KBM-7 (cell line): ENCODE measurements around the gene TMOD3.

ENCODE experiments used
- DNase-seq: peaks from one replicate; pipeline ENCODE4 v3.0.0-alpha.2; 2015
- in situ Hi-C: fragments of 300-500 bp; cut with MboI; formaldehyde crosslinking; loops from 2 replicates; pipeline ENCODE4 v1.14.3; 2020; ENCODE audit warnings: low sequenced_read_pairs, low pct_unique_long_range_greater_than_20kb, mixed read lengths

The TMOD3 gene

GRCh38 chr15:51816611-51817010 lies 12.8 kb upstream of the TMOD3 start:
- in situ Hi-C loops, result no loop called here

DNA sequence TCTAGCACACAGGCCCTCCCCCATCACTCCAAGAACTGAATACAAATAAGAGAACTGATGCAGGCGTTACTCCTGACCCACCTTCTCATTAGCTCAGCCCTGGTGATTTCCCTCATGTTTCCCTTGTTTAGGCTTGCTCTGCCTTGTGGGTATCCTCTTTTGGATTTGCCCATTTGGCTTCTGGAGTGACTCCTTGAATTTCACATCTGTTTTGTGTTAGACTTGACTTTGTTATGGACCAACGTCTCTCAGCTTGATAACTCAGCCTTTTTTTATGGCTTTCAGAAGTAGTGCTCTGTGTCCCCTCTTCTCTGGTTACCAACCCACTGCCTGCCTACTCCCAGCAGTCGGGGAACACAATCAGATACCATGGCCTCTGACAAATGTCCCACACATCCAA lies 11.3 kb upstream of the TMOD3 start:
- in situ Hi-C loops, result no loop called here
- DNase-seq, result no peak

More at GRCh38 chr15:51816611-51817010, 12.8 kb upstream of the TMOD3 start:
- no peak for DNase-seq

GRCh38 chr15:51825698-51826097 lies 3.8 kb upstream of the TMOD3 start:
- no peak for DNase-seq
- in situ Hi-C loops, result no loop called here

- DNase-seq, result no peak
- in situ Hi-C loops, result no loop called here
Observed at GRCh38 chr15:51828621-51829375, 655 bp upstream of the TMOD3 start.

GRCh38 chr15:51830276-51830806 lies 888 bp downstream of the TMOD3 start:
- in situ Hi-C loops, result no loop called here
- DNase-seq, result peak; percentile 47

GRCh38 chr15:51833772-51834171 lies 4.3 kb downstream of the TMOD3 start:
- in situ Hi-C loops, result no loop called here
- no peak for DNase-seq

- peak; percentile 39 for DNase-seq
- in situ Hi-C loops, result no loop called here
Observed at GRCh38 chr15:51837792-51838251, 8.4 kb downstream of the TMOD3 start.

DNA sequence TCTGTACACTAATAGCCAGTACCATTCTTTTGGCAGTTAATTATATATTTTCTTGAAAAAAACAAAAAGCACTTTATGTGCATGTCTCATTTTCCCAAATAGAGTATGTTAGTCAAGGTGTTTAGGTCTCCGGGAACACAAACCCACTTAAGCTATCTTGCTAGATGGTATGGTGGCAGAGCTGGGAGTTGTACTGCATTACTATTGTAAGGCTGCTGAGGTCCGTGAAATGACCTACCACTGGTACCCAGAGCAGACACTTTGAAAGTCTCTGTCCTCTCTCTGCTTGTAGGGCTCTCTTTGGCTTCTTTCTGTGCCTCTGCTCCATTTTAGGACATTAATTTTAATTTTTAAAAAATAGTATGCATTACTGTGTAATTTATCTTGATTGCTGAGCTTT lies 8.8 kb downstream of the TMOD3 start:
- in situ Hi-C loops, result no loop called here
- no peak for DNase-seq

GRCh38 chr15:51840692-51841091 lies 11.2 kb downstream of the TMOD3 start:
- in situ Hi-C loops, result no loop called here
- DNase-seq, result no peak

- in situ Hi-C loops, result no loop called here
- DNase-seq, result peak; percentile 77
Observed at GRCh38 chr15:51841406-51842040, 12.1 kb downstream of the TMOD3 start.

DNA sequence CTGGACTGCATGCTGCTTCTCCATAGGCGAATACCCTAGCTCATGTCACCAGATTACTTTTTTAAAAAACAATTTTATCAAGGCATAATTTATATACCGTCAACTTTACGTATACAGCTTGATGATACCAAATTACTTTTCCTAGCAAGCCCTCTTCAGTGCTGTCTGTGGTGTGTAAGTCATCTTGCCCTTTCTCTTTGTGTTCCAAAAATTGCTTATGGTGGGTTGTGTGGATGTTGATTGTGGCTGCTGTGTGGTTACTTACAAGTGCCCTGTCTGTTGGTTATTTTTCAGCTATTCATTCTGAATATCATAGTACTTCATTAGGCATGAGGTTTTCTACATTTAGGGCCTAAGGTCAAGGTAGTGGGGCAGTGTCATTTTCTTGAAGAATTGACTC lies 12.8 kb downstream of the TMOD3 start:
- in situ Hi-C loops, result no loop called here
- no peak for DNase-seq

- in situ Hi-C loops, result no loop called here
- DNase-seq, result peak; percentile 55
Observed at GRCh38 chr15:51842852-51843737, 13.6 kb downstream of the TMOD3 start.

DNA sequence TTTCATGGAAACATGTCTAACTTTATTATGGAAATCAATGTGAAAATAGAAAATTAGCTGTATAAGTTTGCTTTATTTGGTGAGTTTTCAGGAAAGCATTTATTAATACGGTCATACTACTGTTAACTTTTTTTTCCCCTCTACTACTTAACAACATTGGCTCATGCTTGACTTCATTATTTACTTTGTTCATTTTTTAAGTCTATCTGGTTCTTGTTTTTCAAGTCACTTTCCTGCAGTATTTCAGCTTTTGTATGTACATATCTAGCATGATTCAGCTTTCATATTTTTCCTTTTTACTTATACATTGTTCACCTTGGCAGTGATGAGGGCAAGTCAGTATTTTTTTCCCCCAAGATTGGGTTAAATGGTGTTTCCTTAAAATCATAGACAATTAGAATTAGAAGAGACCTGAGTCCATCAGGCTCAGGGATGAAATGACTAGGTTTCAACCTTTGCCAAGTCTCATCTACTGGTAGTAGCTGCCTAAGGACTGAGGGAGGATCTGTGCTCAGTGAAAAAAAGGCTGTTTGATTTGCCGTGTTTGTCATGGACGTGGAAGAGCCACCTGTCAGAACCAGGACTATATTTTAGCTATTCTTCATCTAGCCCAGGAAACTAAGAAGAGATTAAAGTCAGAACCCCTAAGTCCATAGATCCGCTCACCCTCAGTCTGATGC lies 15.4 kb downstream of the TMOD3 start:
- in situ Hi-C loops, result no loop called here
- DNase-seq, result no peak

GRCh38 chr15:51846066-51846462 lies 16.6 kb downstream of the TMOD3 start:
- in situ Hi-C loops, result no loop called here

GRCh38 chr15:51846463-51847230 lies 17.2 kb downstream of the TMOD3 start:
- in situ Hi-C loops, result no loop called here

More at GRCh38 chr15:51846066-51846462, 16.6 kb downstream of the TMOD3 start:
- no peak for DNase-seq

GRCh38 chr15:51848811-51849210 lies 19.4 kb downstream of the TMOD3 start:
- DNase-seq, result no peak
- in situ Hi-C loops, result no loop called here

More at GRCh38 chr15:51846463-51847230, 17.2 kb downstream of the TMOD3 start:
- DNase-seq, result peak; percentile 70

- in situ Hi-C loops, result no loop called here
- DNase-seq, result no peak
Observed at GRCh38 chr15:51849860-51850259, 20.4 kb downstream of the TMOD3 start.

DNA sequence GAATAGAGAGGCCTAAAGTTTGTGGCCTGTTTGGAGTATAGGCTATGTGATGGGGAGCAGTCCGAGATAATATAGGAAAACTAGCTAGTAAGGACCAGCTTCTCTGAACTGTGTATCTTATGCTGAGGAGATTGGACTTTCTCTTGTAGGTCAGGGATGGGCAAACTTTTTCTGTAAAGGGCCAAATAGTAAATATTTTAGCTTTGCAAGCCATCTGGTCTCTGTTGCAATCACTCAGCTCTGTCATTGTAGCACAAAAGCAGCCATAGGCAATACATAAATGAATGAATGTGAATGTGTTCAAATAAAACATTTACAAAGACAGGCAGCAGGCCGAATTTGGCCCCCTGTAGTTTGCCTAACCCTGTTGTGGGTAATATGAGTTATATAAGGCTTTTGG lies 24.5 kb downstream of the TMOD3 start:
- DNase-seq, result no peak
- in situ Hi-C loops, result no loop called here
